GM19025 (cell line): ENCODE data around the gene NBPF3.

Experiments
- ATAC-seq: cut with Tn5 transposase; IDR thresholded peaks from one replicate; pipeline ENCODE4 v1.9.1; 2021; ENCODE audit warnings: mild to moderate bottlenecking, low read depth, moderate library complexity; ENCODE audit not compliant: unreplicated experiment

Gene NBPF3

GRCh38 chr1:21534146-21534545 lies 94.2 kb downstream of the NBPF3 start:
- ATAC-seq = no peak
